ENCODE data around the gene ANKRD65. TPM values are rescaled to one million over a fixed set of nuclear protein-coding genes. Genes with fewer than 3 reads are reported as not detected.
A peak's percentile ranks its signal among the peaks of the same experiment; 100 is the strongest.
"Not testable (repeated sequence)": the region's sequence is repeated elsewhere in the genome, so short reads cannot be mapped to it uniquely, and the experiment has no call there.

ANKRD65 gene
- total RNA-seq, 1 donor from 2014 or later = 22.3 TPM

GRCh38 chr1:1419813-1420653 is 1.0 kb downstream of the ANKRD65 start:
- Histone ChIP-seq H3K9me3 (no peaks in the 10 kb centered on the region), H3K4me1 (peaks cover 14% of the 10 kb centered on the region), H3K27me3 (ENCODE audit: low read depth) (no peaks in the 10 kb centered on the region), H3K4me3 (peak overlapping the region; percentile 51), H3K36me3 (no peaks in the 10 kb centered on the region), H3K27ac (peak overlapping the region; percentile 81)
- intact Hi-C loops (cut with DNase I) = no loop called here
- ATAC-seq = peak; percentile 59 to 71
- TF ChIP-seq CTCF (IDR thresholded peaks at IDR 0.05) = no peak
- peak; percentile 48 for DNase-seq

GRCh38 chr1:1419363-1419812 is 1.7 kb downstream of the ANKRD65 start:
- no peak for DNase-seq
- no peak for TF ChIP-seq CTCF (IDR thresholded peaks at IDR 0.05)
- Histone ChIP-seq H3K27ac (peak overlapping the region; percentile 72), H3K4me1 (peaks cover 14% of the 10 kb centered on the region), H3K27me3 (ENCODE audit: low read depth) (no peaks in the 10 kb centered on the region), H3K9me3 (no peaks in the 10 kb centered on the region), H3K4me3 (peak overlapping the region; percentile 51), H3K36me3 (no peaks in the 10 kb centered on the region)
- peak; percentile 3 to 41 for ATAC-seq
- intact Hi-C loops (cut with DNase I) = no loop called here

- Histone ChIP-seq H3K27me3 (ENCODE audit: low read depth) (no peaks in the 10 kb centered on the region), H3K4me3 (peak overlapping the region; percentile 51), H3K36me3 (no peaks in the 10 kb centered on the region), H3K27ac (peak overlapping the region; percentile 72), H3K4me1 (peaks cover 14% of the 10 kb centered on the region), H3K9me3 (no peaks in the 10 kb centered on the region)
- no peak for ATAC-seq
- intact Hi-C loops (cut with DNase I) = no loop called here
- DNase-seq = no peak
- no peak for TF ChIP-seq CTCF (IDR thresholded peaks at IDR 0.05)
Measured at GRCh38 chr1:1418464-1419362, 2.4 kb downstream of the ANKRD65 start.

- H3K27me3 ChIP-seq (ENCODE audit: low read depth); DNase-seq; H3K9me3 ChIP-seq; intact Hi-C loops (cut with DNase I); ATAC-seq; H3K4me3 ChIP-seq; H3K27ac ChIP-seq; H3K36me3 ChIP-seq: not testable (repeated sequence)
- peaks cover 14% of the 10 kb centered on the region for H3K4me1 ChIP-seq
Measured at GRCh38 chr1:1417825-1418463, 3.1 kb downstream of the ANKRD65 start.

GRCh38 chr1:1417396-1417795 is 3.7 kb downstream of the ANKRD65 start:
- H3K36me3 ChIP-seq; H3K27me3 ChIP-seq (ENCODE audit: low read depth); intact Hi-C loops (cut with DNase I); H3K27ac ChIP-seq; ATAC-seq; H3K9me3 ChIP-seq; DNase-seq; H3K4me3 ChIP-seq: not testable (repeated sequence)
- H3K4me1 ChIP-seq = peaks cover 14% of the 10 kb centered on the region

- intact Hi-C loops (cut with DNase I) = no loop called here
- Histone ChIP-seq H3K27ac (no peak overlapping the region), H3K36me3 (no peaks in the 10 kb centered on the region), H3K4me3 (no peak overlapping the region), H3K27me3 (ENCODE audit: low read depth) (no peaks in the 10 kb centered on the region), H3K4me1 (peaks cover 14% of the 10 kb centered on the region), H3K9me3 (peaks cover 3% of the 10 kb centered on the region)
- ATAC-seq (no peak), DNase-seq (no peak)
- TF ChIP-seq CTCF (IDR thresholded peaks at IDR 0.05) = no peak
Measured at GRCh38 chr1:1415751-1416150, 5.3 kb downstream of the ANKRD65 start.

- H3K36me3 ChIP-seq; intact Hi-C loops (cut with DNase I); H3K4me3 ChIP-seq; ATAC-seq; H3K27ac ChIP-seq; H3K9me3 ChIP-seq; DNase-seq; H3K27me3 ChIP-seq (ENCODE audit: low read depth): not testable (repeated sequence)
- peaks cover 21% of the 10 kb centered on the region for H3K4me1 ChIP-seq
Measured at GRCh38 chr1:1412311-1412902, 8.7 kb downstream of the ANKRD65 start.
